GM19324 (cell line): Measurements from ENCODE around the gene NYAP1.
"Not testable (repeated sequence)": the region's sequence is repeated elsewhere in the genome, so short reads cannot be mapped to it uniquely, and the experiment has no call there.

Experiments
- ATAC-seq: cut with Tn5 transposase; IDR thresholded peaks from one replicate; pipeline ENCODE4 v1.9.1; 2021; ENCODE audit warnings: mild to moderate bottlenecking, moderate library complexity; ENCODE audit not compliant: unreplicated experiment, low FRiP score

NYAP1 gene

GRCh38 chr7:100483722-100484672, at the start of gene NYAP1:
Gene NYAP1 (plus strand): TSS chr7:100483927. CDS start chr7:100485312, 1,385 bp downstream.
- ATAC-seq: peak; percentile 2

- no peak for ATAC-seq
These were observed 49.2 kb upstream of the NYAP1 start for GRCh38 chr7:100434297-100435144.

- ATAC-seq: peak; percentile 33
These were observed 48.1 kb upstream of the NYAP1 start for GRCh38 chr7:100435401-100436304.

- ATAC-seq: no peak
These were observed 46.3 kb upstream of the NYAP1 start for GRCh38 chr7:100437150-100438100.

- ATAC-seq: no peak
These were observed 45.6 kb upstream of the NYAP1 start for GRCh38 chr7:100438172-100438571.

GRCh38 chr7:100438731-100439130, 45.0 kb upstream of the NYAP1 start:
- not testable (repeated sequence) for ATAC-seq

GRCh38 chr7:100439244-100439643, 44.5 kb upstream of the NYAP1 start:
- not testable (repeated sequence) for ATAC-seq

- ATAC-seq: no peak
These were observed 41.8 kb upstream of the NYAP1 start for GRCh38 chr7:100441641-100442535.

- no peak for ATAC-seq
These were observed 40.5 kb upstream of the NYAP1 start for GRCh38 chr7:100443096-100443840.

- no peak for ATAC-seq
These were observed 39.1 kb upstream of the NYAP1 start for GRCh38 chr7:100444311-100445278.

- ATAC-seq: no peak
These were observed 37.7 kb upstream of the NYAP1 start for GRCh38 chr7:100446040-100446439.

- not testable (repeated sequence) for ATAC-seq
These were observed 36.4 kb upstream of the NYAP1 start for GRCh38 chr7:100447363-100447762.

- ATAC-seq: no peak
These were observed 34.4 kb upstream of the NYAP1 start for GRCh38 chr7:100449190-100449795.

GRCh38 chr7:100452513-100452912, 31.2 kb upstream of the NYAP1 start:
- no peak for ATAC-seq

- not testable (repeated sequence) for ATAC-seq
These were observed 29.9 kb upstream of the NYAP1 start for GRCh38 chr7:100453854-100454253.

GRCh38 chr7:100455206-100455605, 28.5 kb upstream of the NYAP1 start:
- no peak for ATAC-seq
